OCI-LY3 (cell line): ENCODE measurements around the gene ZNF677.
A peak's percentile ranks its signal among the peaks of the same experiment; 100 is the strongest.
"Not testable (repeated sequence)": the region's sequence is repeated elsewhere in the genome, so short reads cannot be mapped to it uniquely, and the experiment has no call there.

Experiments used
- H2AFZ ChIP-seq: fragments of 200-600, 300-600 bp; shearing (Covaris generic); 2 replicates; pipeline ENCODE4 v1.6.0; 2014; ENCODE audit warnings: antibody characterized with exemption, low read depth, low read length
- H3K27ac ChIP-seq: fragments of 200-600, 300-600 bp; sonication (generic); 2 replicates; pipeline ENCODE4 v1.5.1; 2014; ENCODE audit warnings: mild to moderate bottlenecking, low read length, moderate library complexity, mixed read lengths
- H3K27me3 ChIP-seq: fragments of 200-600, 300-600 bp; sonication (generic); 2 replicates; pipeline ENCODE4 v1.6.1; 2014; ENCODE audit warnings: low read depth, low read length, mixed read lengths
- H3K36me3 ChIP-seq: fragments of 200-600, 300-600 bp; sonication (generic); replicated peaks from 2 replicates; pipeline ENCODE3; 2014; ENCODE audit warnings: low read depth, low read length, mixed read lengths
- H3K4me1 ChIP-seq: fragments of 300-600, 200-600 bp; sonication (generic); 2 replicates; pipeline ENCODE4 v1.6.1; 2014; ENCODE audit warnings: low read length, mixed read lengths
- H3K4me2 ChIP-seq: fragments of 200-600, 300-600 bp; sonication (generic); 2 replicates; pipeline ENCODE4 v1.6.1; 2014; ENCODE audit warnings: low read length, mixed read lengths
- H3K4me3 ChIP-seq: fragments of 300-600, 200-600 bp; sonication (generic); 2 replicates; pipeline ENCODE4 v1.5.1; 2014; ENCODE audit warnings: antibody characterized with exemption, mild to moderate bottlenecking, low read length, moderate library complexity
- H3K79me2 ChIP-seq: fragments of 300-600, 200-600 bp; shearing (Covaris generic); 2 replicates; pipeline ENCODE4 v1.6.1; 2014; ENCODE audit warnings: mild to moderate bottlenecking, low read length, mixed read lengths
- H3K9ac ChIP-seq: fragments of 300-600, 200-600 bp; shearing (Covaris generic); 2 replicates; pipeline ENCODE4 v1.6.0; 2014; ENCODE audit warnings: mild to moderate bottlenecking, low read length, moderate library complexity
- H3K9me3 ChIP-seq: fragments of 200-600, 300-600 bp; shearing (Covaris generic); 2 replicates; pipeline ENCODE4 v1.6.1; 2014; ENCODE audit warnings: low read length, mixed read lengths; ENCODE audit not compliant: insufficient read depth
- H4K20me1 ChIP-seq: fragments of 200-600, 300-600 bp; sonication (generic); 2 replicates; pipeline ENCODE4 v1.6.1; 2016; ENCODE audit warnings: low read length, mixed read lengths; ENCODE audit not compliant: insufficient read depth
- CTCF ChIP-seq: fragments of 200-600, 300-600 bp; sonication (generic); IDR thresholded peaks from 2 replicates; pipeline ENCODE4 v1.5.1; 2014; ENCODE audit warnings: antibody characterized with exemption, low read length, low read depth
- EZH2phosphoT487 ChIP-seq: fragments of 200-600 bp; shearing (Covaris generic); IDR thresholded peaks from 2 replicates; pipeline ENCODE4 v1.6.1; 2018; ENCODE audit warnings: antibody characterized with exemption, mixed run types, low read depth

Gene ZNF677

GRCh38 chr19:53193535-53194222 lies 61.0 kb downstream of the ZNF677 start:
- Histone ChIP-seq H3K9me3 (no peaks in the 10 kb centered on the region), H3K9ac (no peak overlapping the region), H3K36me3 (peaks cover 5% of the 10 kb centered on the region), H2AFZ (peak overlapping the region; percentile 20; the same call in 1 of the 2 replicates), H3K27me3 (no peaks in the 10 kb centered on the region), H4K20me1 (no peaks in the 10 kb centered on the region), H3K79me2 (no peaks in the 10 kb centered on the region), H3K4me1 (no peaks in the 10 kb centered on the region), H3K27ac (no peak overlapping the region), H3K4me2 (peak overlapping the region; percentile 47), H3K4me3 (peak overlapping the region; percentile 65)
- TF ChIP-seq CTCF: no peak
- TF ChIP-seq EZH2phosphoT487: no peak

- peaks cover 5% of the 10 kb centered on the region for H3K36me3 ChIP-seq
These were observed 61.7 kb downstream of the ZNF677 start, which contains the start of gene ZNF665 for GRCh38 chr19:53192771-53193534. ZNF665 (minus strand) TSS chr19:53193358; CDS start chr19:53182898, 10,460 bp downstream.

GRCh38 chr19:53190253-53190652 lies 64.4 kb downstream of the ZNF677 start:
- no peak overlapping the region for H2AFZ ChIP-seq
- H3K79me2 ChIP-seq: no peaks in the 10 kb centered on the region
- no peak overlapping the region for H3K4me3 ChIP-seq
- H3K36me3 ChIP-seq: peaks cover 5% of the 10 kb centered on the region
- H4K20me1 ChIP-seq: no peaks in the 10 kb centered on the region
- no peaks in the 10 kb centered on the region for H3K27me3 ChIP-seq
- no peaks in the 10 kb centered on the region for H3K9me3 ChIP-seq
- no peak overlapping the region for H3K9ac ChIP-seq
- H3K27ac ChIP-seq: no peak overlapping the region
- TF ChIP-seq CTCF (no peak), EZH2phosphoT487 (no peak)
- H3K4me2 ChIP-seq: no peak overlapping the region
- H3K4me1 ChIP-seq: no peaks in the 10 kb centered on the region

More at GRCh38 chr19:53192771-53193534, 61.7 kb downstream of the ZNF677 start, which contains the start of gene ZNF665:
- Histone ChIP-seq H2AFZ (peak within 1 kb of the TSS; percentile 42; the same call in 1 of the 2 replicates), H3K27ac (peak within 1 kb of the TSS; percentile 14; the same call in 1 of the 2 replicates), H3K79me2 (no peaks in the 10 kb centered on the region), H3K9ac (peak within 1 kb of the TSS; percentile 71), H3K9me3 (no peaks in the 10 kb centered on the region), H3K4me2 (peak within 1 kb of the TSS; percentile 72), H3K27me3 (no peaks in the 10 kb centered on the region), H3K4me3 (peak within 1 kb of the TSS; percentile 83), H4K20me1 (no peaks in the 10 kb centered on the region), H3K4me1 (no peaks in the 10 kb centered on the region)
- TF ChIP-seq CTCF (no peak), EZH2phosphoT487 (no peak)

GRCh38 chr19:53189691-53190198 lies 64.9 kb downstream of the ZNF677 start:
- not testable (repeated sequence) for H3K27me3 ChIP-seq, H4K20me1 ChIP-seq, H3K79me2 ChIP-seq, H3K4me3 ChIP-seq, H3K9ac ChIP-seq, H3K4me1 ChIP-seq, H2AFZ ChIP-seq, H3K36me3 ChIP-seq, H3K9me3 ChIP-seq, H3K4me2 ChIP-seq, H3K27ac ChIP-seq
